MCF 10A (cell line): ENCODE results near the gene POU2F3. TPM values are rescaled to one million over a fixed set of nuclear protein-coding genes. Genes with fewer than 3 reads are reported as not detected.
A peak's percentile ranks its signal among the peaks of the same experiment; 100 is the strongest.

Source experiments
- BruUV-seq: library from RNA; stranded (reverse); fragments of 400-500 nt; replicated peaks from 2 replicates; lab custom pipeline; 2021; lab: Mats Ljungman, UMichigan
- CTCF ChIA-PET: fragments of 300-600 bp; sonication (Branson Sonifier 250); formaldehyde crosslinking; extraction: SDS; loops from one replicate; lab custom pipeline; 2021; ENCODE audit warnings: antibody characterized with exemption, inconsistent platforms; lab: Yijun Ruan, JAX
- POLR2A ChIA-PET: fragments of 300-600, 350-650 bp; sonication (Branson Sonifier 250); formaldehyde crosslinking; extraction: SDS; loops from one replicate; lab custom pipeline; 2020; ENCODE audit warnings: antibody characterized with exemption, inconsistent platforms; lab: Yijun Ruan, JAX
- DNase-seq: peaks from one replicate; pipeline ENCODE4 v3.0.0-alpha.2; 2018; ENCODE audit not compliant: unreplicated experiment
- H3K27ac Mint-ChIP-seq: one replicate; pipeline ENCODE4 v1.8.0; 2022; ENCODE audit warnings: mild to moderate bottlenecking, low read depth, mixed read lengths; ENCODE audit not compliant: unreplicated experiment
- H3K27me3 Mint-ChIP-seq: one replicate; pipeline ENCODE4 v1.8.0; 2022; ENCODE audit warnings: mixed read lengths; ENCODE audit not compliant: insufficient read depth, unreplicated experiment
- H3K36me3 Mint-ChIP-seq: one replicate; pipeline ENCODE4 v1.8.0; 2022; ENCODE audit warnings: mild to moderate bottlenecking, moderate library complexity, mixed read lengths; ENCODE audit not compliant: insufficient read depth, unreplicated experiment
- H3K4me1 Mint-ChIP-seq: one replicate; pipeline ENCODE4 v1.8.0; 2022; ENCODE audit warnings: mixed read lengths; ENCODE audit not compliant: insufficient read depth, unreplicated experiment
- H3K4me3 Mint-ChIP-seq: one replicate; pipeline ENCODE4 v1.8.0; 2022; ENCODE audit warnings: mild to moderate bottlenecking, moderate library complexity, mixed read lengths; ENCODE audit not compliant: unreplicated experiment
- H3K9me3 Mint-ChIP-seq: one replicate; pipeline ENCODE4 v1.8.0; 2022; ENCODE audit warnings: mixed read lengths; ENCODE audit not compliant: unreplicated experiment
- CTCF ChIP-seq: fragments of 200-600 bp; IDR thresholded peaks from one replicate; pipeline ENCODE4 v1.8.0; 2022; ENCODE audit warnings: antibody characterized with exemption, mild to moderate bottlenecking; ENCODE audit not compliant: unreplicated experiment
- intact Hi-C: fragments of 100-400 bp; cut with micrococcal nuclease; formaldehyde crosslinking; loops from 2 replicates; pipeline ENCODE4 v1.14.1; 2022
- total RNA-seq: library from RNA; stranded (reverse); gene quantifications from 2 replicates; pipeline ENCODE4 v1.2.3, GENCODE V29; 2022

POU2F3 gene
- total RNA-seq, 1 experiment from 2014 or later = not detected

DNA sequence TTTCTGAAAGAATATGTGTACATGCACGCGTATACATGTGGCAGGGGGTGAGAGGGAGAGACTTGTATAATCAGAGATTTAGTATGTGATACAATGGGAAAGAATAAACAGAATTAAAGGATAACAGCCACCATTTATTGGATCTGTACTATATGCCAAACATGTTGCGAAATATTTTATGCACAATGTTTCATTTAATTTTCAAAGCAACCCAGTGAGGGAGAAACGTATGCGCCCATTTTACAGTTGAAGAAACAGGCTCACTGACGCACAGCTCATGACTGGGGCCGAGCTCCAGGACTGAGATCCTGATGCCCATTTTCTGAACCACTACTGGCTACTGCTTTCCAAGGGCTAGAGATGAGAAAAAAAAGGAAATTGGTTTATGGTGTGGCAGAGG is 32.4 kb upstream of the POU2F3 start:
- no peaks in the 10 kb centered on the region for H3K9me3 Mint-ChIP-seq
- BruUV-seq = no TSS peak
- H3K27ac Mint-ChIP-seq = no peak overlapping the region
- POLR2A ChIA-PET = interaction anchor here (0.7 to 1.4 kb wide), 3 partner anchors 12 to 971 kb away, joined by 3 to 6 read pairs (median 3); no protein-coding TSS in a partner anchor
- intact Hi-C loops = no loop called here
- H3K36me3 Mint-ChIP-seq = no peaks in the 10 kb centered on the region
- CTCF ChIA-PET = interaction anchor here (0.5 to 0.7 kb wide), 2 partner anchors 9 to 37 kb away, joined by 3 to 4 read pairs; no protein-coding TSS in a partner anchor
- no peak for TF ChIP-seq CTCF
- H3K27me3 Mint-ChIP-seq = no peaks in the 10 kb centered on the region
- DNase-seq = no peak
- H3K4me3 Mint-ChIP-seq = no peak overlapping the region
- peaks cover 43% of the 10 kb centered on the region for H3K4me1 Mint-ChIP-seq

DNA sequence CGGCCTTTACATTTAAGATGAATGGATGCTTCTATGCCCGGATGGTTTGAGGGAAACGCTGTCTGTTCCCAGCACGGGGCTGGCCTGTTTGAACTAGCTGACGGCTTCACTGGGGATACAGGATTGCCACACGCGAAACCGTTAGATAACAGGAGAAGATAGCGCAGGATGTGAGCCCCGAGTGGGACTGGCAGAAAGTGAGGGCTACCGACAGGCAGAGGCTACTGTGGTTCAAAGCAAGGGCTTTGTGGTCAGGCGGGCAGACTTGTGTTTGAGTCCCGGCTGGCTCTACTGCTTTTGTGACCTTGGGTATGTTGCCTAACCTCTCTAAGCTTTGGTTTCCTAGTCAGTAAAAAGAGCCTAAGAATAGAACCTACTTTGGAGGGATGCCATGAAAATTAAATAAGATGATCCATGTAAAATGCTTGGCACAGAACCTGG is 31.9 kb upstream of the POU2F3 start:
- Mint-ChIP-seq H3K9me3 (no peaks in the 10 kb centered on the region), H3K27ac (peak overlapping the region; percentile 32), H3K27me3 (no peaks in the 10 kb centered on the region), H3K4me3 (no peak overlapping the region), H3K36me3 (no peaks in the 10 kb centered on the region), H3K4me1 (peaks cover 47% of the 10 kb centered on the region)
- POLR2A ChIA-PET = interaction anchor here (0.6 to 2.0 kb wide), 6 partner anchors 12 to 132 kb away, joined by 3 to 7 read pairs (median 3); partner anchors contain the start of gene TRIM29
- TF ChIP-seq CTCF = no peak
- no TSS peak for BruUV-seq
- DNase-seq = peak; percentile 60
- intact Hi-C loops = no loop called here
- CTCF ChIA-PET = interaction anchor here (0.5 to 0.7 kb wide), 2 partner anchors 10 to 37 kb away, joined by 3 to 4 read pairs; no protein-coding TSS in a partner anchor

- no TSS peak for BruUV-seq
- DNase-seq = peak; percentile 83
- Mint-ChIP-seq H3K36me3 (no peaks in the 10 kb centered on the region), H3K4me1 (peaks cover 47% of the 10 kb centered on the region), H3K4me3 (no peak overlapping the region), H3K9me3 (no peaks in the 10 kb centered on the region), H3K27ac (peak overlapping the region; percentile 32), H3K27me3 (no peaks in the 10 kb centered on the region)
- intact Hi-C loops = no loop called here
- POLR2A ChIA-PET = interaction anchor here (0.6 to 2.0 kb wide), 9 partner anchors 15 to 131 kb away, joined by 3 to 7 read pairs (median 3); partner anchors contain the start of gene TRIM29
- CTCF ChIA-PET = interaction anchor here (0.6 to 1.0 kb wide), 2 partner anchors 20 to 776 kb away, joined by 4 read pairs; no protein-coding TSS in a partner anchor
- no peak for TF ChIP-seq CTCF
Measured at GRCh38 chr11:120208777-120209176, 31.2 kb upstream of the POU2F3 start.

- H3K9me3 Mint-ChIP-seq = no peaks in the 10 kb centered on the region
- DNase-seq = no peak
- H3K27me3 Mint-ChIP-seq = no peaks in the 10 kb centered on the region
- ChIA-PET POLR2A (interaction anchor here (0.6 to 2.0 kb wide), 3 partner anchors 15 to 73 kb away, joined by 3 to 7 read pairs (median 3); partner anchors contain the start of gene TRIM29), CTCF (interaction anchor here (1.0 kb wide), 1 partner anchor 19 kb away, joined by 4 read pairs; no protein-coding TSS in a partner anchor)
- intact Hi-C loops = no loop called here
- BruUV-seq = TSS peak; percentile 84
- H3K27ac Mint-ChIP-seq = peak overlapping the region; percentile 59
- H3K36me3 Mint-ChIP-seq = no peaks in the 10 kb centered on the region
- peaks cover 46% of the 10 kb centered on the region for H3K4me1 Mint-ChIP-seq
- TF ChIP-seq CTCF = no peak
- H3K4me3 Mint-ChIP-seq = peak overlapping the region; percentile 80
Measured at GRCh38 chr11:120209746-120210625, 30.0 kb upstream of the POU2F3 start.
